HG02588 (cell line): Measurements from ENCODE around the gene TEPSIN.
A peak's percentile ranks its signal among the peaks of the same experiment; 100 is the strongest.

Experiments used
- ATAC-seq: cut with Tn5 transposase; IDR thresholded peaks from one replicate; pipeline ENCODE4 v1.9.1; 2021; ENCODE audit warnings: mild to moderate bottlenecking, moderate library complexity; ENCODE audit not compliant: unreplicated experiment

TEPSIN gene

GRCh38 chr17:81251094-81251708, 12.3 kb upstream of the TEPSIN start:
- no peak for ATAC-seq

- ATAC-seq = no peak
Measured at GRCh38 chr17:81250286-81251093, 11.6 kb upstream of the TEPSIN start.

- no peak for ATAC-seq
Measured at GRCh38 chr17:81249223-81250040, 10.6 kb upstream of the TEPSIN start.

GRCh38 chr17:81248649-81249048, 9.8 kb upstream of the TEPSIN start:
- ATAC-seq = no peak

GRCh38 chr17:81247339-81247990, 8.6 kb upstream of the TEPSIN start:
- no peak for ATAC-seq

- ATAC-seq = no peak
Measured at GRCh38 chr17:81246679-81247338, 8.0 kb upstream of the TEPSIN start.

- ATAC-seq = no peak
Measured at GRCh38 chr17:81246343-81246670, 7.5 kb upstream of the TEPSIN start.

GRCh38 chr17:81245665-81246342, 6.9 kb upstream of the TEPSIN start:
- ATAC-seq = no peak

GRCh38 chr17:81245024-81245664, 6.3 kb upstream of the TEPSIN start:
- ATAC-seq = no peak

GRCh38 chr17:81244358-81245023, 5.6 kb upstream of the TEPSIN start:
- ATAC-seq = no peak

- ATAC-seq = no peak
Measured at GRCh38 chr17:81243333-81243664, 4.4 kb upstream of the TEPSIN start.

GRCh38 chr17:81242421-81243332, 3.8 kb upstream of the TEPSIN start:
- ATAC-seq = no peak

GRCh38 chr17:81241648-81242420, 3.0 kb upstream of the TEPSIN start:
- ATAC-seq = no peak

GRCh38 chr17:81241203-81241602, 2.3 kb upstream of the TEPSIN start:
- no peak for ATAC-seq

- no peak for ATAC-seq
Measured at GRCh38 chr17:81240761-81241160, 1.9 kb upstream of the TEPSIN start.

GRCh38 chr17:81239714-81240555, 1.1 kb upstream of the TEPSIN start:
- ATAC-seq = peak; percentile 1

- ATAC-seq = no peak
Measured at GRCh38 chr17:81238490-81238814, 403 bp downstream of the TEPSIN start.
